ENCODE results near the gene CNBP. TPM values are rescaled to one million over a fixed set of nuclear protein-coding genes. Genes with fewer than 3 reads are reported as not detected.

The CNBP gene
- total and polyA plus RNA-seq, 2 of the 13 experiments (the other 11 are each of a cell fraction or from before 2014, with no cell fraction given) = 282 to 354 TPM

GRCh38 chr3:129160891-129161859, 22.5 kb downstream of the CNBP start, which contains the start of gene ISY1 (continued):
- TF ChIP-seq DNMT3B (CRISPR knock-in tag; conservative IDR thresholded peaks at IDR 0.05) = no peak; the same call in 1 of the 2 replicates
- TF ChIP-seq EHMT2 (IDR thresholded peaks at IDR 0.05; ENCODE audit: borderline replicate concordance, low read depth, low read length) = peak; percentile 87; the same call in 1 of the 2 replicates
- peak; percentile 58; the same call in 1 of the 2 replicates for TF ChIP-seq GMEB2 (CRISPR knock-in tag; IDR thresholded peaks at IDR 0.05; ENCODE audit: low read depth)
- no peak; the same call in 1 of the 2 replicates for TF ChIP-seq PAX8 (CRISPR knock-in tag; IDR thresholded peaks at IDR 0.05; ENCODE audit: borderline replicate concordance)
- TF ChIP-seq IKZF1 (IDR thresholded peaks at IDR 0.05) = no peak
- TF ChIP-seq KIAA2018 (CRISPR knock-in tag; IDR thresholded peaks at IDR 0.05; ENCODE audit: borderline replicate concordance) = no peak
- no peak for TF ChIP-seq ZBTB26 (CRISPR knock-in tag; IDR thresholded peaks at IDR 0.05; ENCODE audit: borderline replicate concordance)
- peak; percentile 53 for TF ChIP-seq MED1 (CRISPR knock-in tag; IDR thresholded peaks at IDR 0.05)
- 0 out of 2 replicates have a peak, but pooled peaks have one; percentile 30 for TF ChIP-seq MAF1 (CRISPR knock-in tag; IDR thresholded peaks at IDR 0.05; ENCODE audit: borderline replicate concordance)
- peak; percentile 95 for TF ChIP-seq FOXK1 (CRISPR knock-in tag; IDR thresholded peaks at IDR 0.05; ENCODE audit: borderline replicate concordance, low read depth)
- no peak for TF ChIP-seq ATF6 (CRISPR knock-in tag; conservative IDR thresholded peaks at IDR 0.05)
- TF ChIP-seq MTA3 (CRISPR knock-in tag; IDR thresholded peaks at IDR 0.05) = no peak
- peak; percentile 99 for TF ChIP-seq KAT8 (CRISPR knock-in tag; IDR thresholded peaks at IDR 0.05)
- TF ChIP-seq HNRNPLL (IDR thresholded peaks at IDR 0.05; ENCODE audit: low read depth, low read length, poor library complexity, severe bottlenecking) = peak; percentile 61
- TF ChIP-seq YY1 (IDR thresholded peaks at IDR 0.05; ENCODE audit: insufficient read depth, insufficient replicate concordance, low read depth, low read length) = peak; percentile 54

Measured in HepG2 (cell line).